D721Med (cell line): ENCODE results near the gene MIB2.
"Not testable (repeated sequence)": the region's sequence is repeated elsewhere in the genome, so short reads cannot be mapped to it uniquely, and the experiment has no call there.

Experiments used
- DNase-seq: peaks from one replicate; pipeline ENCODE4 v3.0.0; 2011; ENCODE audit warnings: low spot score; ENCODE audit not compliant: insufficient read length
- FAIRE-seq: peaks from 2 replicates; lab custom pipeline; 2011; peaks lifted over from hg19 to GRCh38; lab: Jason Lieb, UNC
- CTCF ChIP-seq: IDR thresholded peaks from 2 replicates; pipeline ENCODE4 v1.5.1; 2012; ENCODE audit warnings: mild to moderate bottlenecking, control low read depth; ENCODE audit not compliant: insufficient read depth; ENCODE audit errors: missing control alignments

MIB2 gene

DNA sequence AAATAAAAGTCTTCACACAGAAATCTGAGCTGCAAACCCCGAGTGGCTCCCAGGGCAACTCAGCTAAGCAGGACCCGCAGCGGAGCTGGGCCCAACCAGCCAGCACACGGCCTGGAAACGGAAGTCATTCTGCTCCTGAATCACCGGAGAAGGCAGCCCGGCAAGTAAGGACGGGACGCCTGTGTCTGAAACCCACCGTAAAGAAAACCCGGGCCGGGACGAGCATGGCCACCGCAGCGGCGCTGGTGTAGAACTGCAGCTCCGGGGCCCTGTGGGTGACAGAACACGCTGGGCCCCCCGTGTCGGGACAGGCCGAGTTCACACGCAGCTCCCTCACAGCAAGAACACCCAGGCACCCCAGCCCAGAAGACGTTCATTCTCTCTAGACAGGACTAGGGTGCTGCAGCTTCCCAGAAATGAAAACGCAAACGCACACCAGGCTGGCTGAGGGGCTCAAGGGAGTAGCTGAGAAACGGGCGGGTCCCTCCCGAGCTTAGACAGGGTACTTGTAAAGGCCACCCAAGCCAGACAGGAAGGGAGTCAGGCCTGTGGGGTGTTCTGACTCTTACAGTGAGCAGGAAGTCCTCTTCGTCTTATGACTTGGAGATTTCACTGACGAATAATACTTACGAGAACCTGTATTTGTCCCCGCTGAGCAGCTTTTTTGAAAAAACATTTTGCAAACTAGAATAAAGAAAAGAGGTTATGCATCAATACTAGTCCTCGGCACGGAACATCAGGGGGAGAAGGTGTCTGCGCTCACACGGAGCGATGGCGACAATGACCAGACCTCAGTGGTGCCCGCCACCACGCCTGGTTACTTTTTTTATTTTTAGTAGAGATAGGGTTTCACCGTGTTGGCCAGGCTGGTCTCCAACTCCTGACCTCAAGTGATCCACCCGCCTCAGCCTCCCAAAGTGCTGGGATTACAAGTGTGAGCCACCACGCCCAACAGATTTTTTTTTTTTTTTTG, 54.5 kb downstream of the MIB2 start:
- DNase-seq (no peak), FAIRE-seq (no peak)
- no peak for TF ChIP-seq CTCF

DNA sequence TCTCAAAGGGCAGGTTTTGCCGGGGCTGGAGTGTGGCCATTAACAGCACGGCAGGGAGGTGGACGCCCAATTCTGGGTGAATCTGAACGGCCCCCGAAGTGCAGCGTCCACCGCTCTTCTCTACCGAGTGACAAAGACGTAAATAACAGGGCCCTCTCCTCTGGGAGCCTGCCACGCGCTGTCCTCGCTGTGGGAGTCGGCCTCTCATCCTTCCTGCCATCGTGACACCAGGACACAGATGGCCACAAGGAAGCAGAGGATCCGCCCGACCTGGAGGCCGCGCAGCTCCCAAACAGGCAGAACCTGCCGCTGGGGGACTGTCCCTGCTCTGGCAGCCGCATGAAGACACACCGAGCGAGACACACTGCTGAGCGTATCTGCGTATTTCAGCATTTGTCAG, 55.6 kb downstream of the MIB2 start:
- no peak for TF ChIP-seq CTCF
- FAIRE-seq (no peak), DNase-seq (no peak)

DNA sequence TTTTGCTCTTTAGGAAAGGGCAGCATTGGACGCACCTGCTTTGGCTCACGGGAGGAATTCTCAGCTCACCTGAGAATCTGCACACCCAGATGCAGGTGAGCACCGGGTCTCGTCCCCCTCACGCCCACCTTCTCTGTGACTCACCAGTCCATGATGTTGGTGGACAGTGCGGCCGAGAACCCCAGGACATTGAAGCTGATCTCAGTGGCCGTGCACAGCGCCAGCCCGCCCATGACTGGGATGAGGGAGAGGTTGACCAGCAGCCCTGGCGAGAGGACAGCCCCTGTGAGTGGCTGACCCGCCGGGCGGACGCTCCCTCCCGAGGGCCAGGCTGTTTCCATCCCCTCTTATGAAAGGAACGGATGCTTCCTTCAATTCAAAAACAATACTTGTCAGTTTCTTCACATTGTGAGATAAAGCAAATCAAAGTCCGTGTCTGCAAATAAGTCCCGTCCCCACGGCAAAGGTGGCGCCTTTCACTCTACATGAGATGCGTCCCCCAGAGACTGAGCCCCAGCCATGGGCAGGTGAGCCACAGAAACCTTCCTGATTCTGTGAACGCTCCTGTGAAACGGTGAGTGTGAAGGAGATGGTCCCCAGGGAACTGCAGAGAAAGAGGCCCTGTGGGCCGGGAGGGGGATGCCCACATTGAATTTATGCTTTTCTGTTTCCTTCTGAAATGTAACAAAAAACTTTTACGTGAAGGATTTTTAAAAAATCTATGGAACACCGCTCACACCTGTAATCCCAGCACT, 56.2 kb downstream of the MIB2 start:
- TF ChIP-seq CTCF, result no peak
- FAIRE-seq (no peak), DNase-seq (no peak)

DNA sequence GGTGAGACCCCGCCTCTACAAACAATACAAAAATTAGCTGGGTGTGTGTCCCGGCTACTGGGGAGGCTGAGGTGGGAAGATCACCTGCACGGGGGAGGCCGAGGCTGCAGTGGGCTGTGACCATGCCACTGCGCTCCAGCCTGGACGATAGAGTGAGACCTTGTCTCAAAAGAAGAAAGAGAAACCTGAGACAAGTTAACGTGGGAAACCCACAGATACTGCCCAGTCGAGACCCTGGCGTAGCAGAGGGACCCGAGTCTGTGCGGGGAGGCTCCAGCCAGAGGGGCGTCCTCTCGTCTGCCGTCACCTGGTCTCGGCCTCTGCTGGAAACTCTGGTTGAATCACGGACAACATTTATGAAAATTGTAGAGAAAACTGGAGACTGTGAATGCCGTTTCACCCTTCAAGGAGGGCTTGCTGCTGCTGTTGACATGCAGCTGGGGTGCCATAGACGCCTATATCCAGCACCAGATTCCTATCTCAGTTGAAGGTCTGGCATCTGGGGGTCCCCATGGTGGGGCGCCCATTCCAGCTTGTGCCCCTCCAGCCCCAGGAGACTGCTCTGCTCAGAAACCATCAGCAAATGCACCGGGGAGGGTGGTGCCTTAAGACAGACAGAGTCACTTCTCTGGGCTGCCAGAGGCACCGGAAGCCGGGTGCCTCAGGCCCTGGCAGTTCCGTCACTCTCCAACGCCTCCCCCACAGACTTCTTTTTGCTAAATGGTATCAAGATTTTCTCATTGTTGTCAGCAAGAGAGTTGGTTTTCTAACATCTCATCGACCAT, 57.1 kb downstream of the MIB2 start:
- no peak for TF ChIP-seq CTCF

GRCh38 chr1:1674806-1675205, 59.5 kb downstream of the MIB2 start:
- FAIRE-seq, DNase-seq: not testable (repeated sequence)

More for the DNA sequence above, 57.1 kb downstream of the MIB2 start:
- DNase-seq, result no peak
- no peak for FAIRE-seq

DNA sequence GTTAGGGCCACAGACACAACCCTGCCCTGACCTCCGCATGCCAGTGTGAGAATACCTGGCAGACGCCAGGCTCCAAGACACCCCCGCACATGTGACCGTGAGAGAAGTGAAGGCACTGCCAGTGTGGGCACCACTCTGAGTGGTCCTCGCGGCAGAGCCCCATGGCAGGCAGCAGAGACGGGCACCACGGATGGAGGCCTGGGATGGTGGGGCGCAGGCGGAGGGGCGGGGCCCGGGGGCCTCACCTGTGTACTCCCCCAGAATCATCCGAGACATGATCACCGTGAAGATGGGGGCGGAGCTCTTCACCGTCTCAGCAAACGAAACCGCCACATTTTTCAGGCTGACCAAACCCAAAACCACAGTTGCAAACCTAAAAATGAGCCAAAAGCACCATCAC, 59.9 kb downstream of the MIB2 start:
- not testable (repeated sequence) for FAIRE-seq, DNase-seq

DNA sequence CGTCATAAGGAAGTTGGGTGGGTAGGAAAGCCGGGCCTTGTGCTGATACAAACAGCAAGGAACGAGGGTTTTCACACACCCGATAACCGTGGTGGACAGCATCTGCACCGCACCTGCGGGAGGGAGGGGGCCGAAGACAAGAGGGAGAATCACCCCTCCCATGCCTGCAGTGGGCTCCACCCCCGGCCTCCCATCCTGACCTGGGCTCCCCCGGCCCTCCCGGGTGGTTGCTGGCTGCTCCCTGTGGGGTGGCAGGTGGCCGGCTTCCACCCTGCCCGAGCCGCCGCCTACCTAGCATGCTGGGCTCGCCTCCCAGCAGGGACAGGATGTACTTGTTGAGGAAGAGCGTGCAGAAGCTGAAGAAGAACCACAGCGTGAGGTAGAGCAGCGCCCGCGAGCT, 60.8 kb downstream of the MIB2 start:
- DNase-seq, FAIRE-seq: not testable (repeated sequence)
